CD14-positive monocyte (primary cell): ENCODE measurements around the gene SPRN. TPM values are rescaled to one million over a fixed set of nuclear protein-coding genes. Genes with fewer than 3 reads are reported as not detected.

Experiments used
- DNase-seq, 3 donors: peaks; one replicate each; pipeline ENCODE4 v3.0.0-alpha.2; 2011 to 2022
- H2AFZ ChIP-seq: 2 replicates; pipeline ENCODE4 v1.6.0; 2012; ENCODE audit warnings: mild to moderate bottlenecking, low read depth, low read length, inconsistent platforms; ENCODE audit not compliant: insufficient read depth, poor library complexity, severe bottlenecking
- H3K27ac ChIP-seq, 2 donors: 1 replicate in 1 of 2; 2 replicates in 1 of 2; pipeline ENCODE4 v1.5.1; 2012 to 2013; ENCODE audit warnings: low read length in 2 of 2, control low read depth in 1 of 2, inconsistent platforms in 1 of 2, low read depth in 1 of 2, mild to moderate bottlenecking in 1 of 2
- H3K27me3 ChIP-seq, 2 donors: one replicate each; pipeline versions ENCODE4 v1.6.0 to v1.6.1; 2011 to 2013; ENCODE audit warnings: low read length in 2 of 2; ENCODE audit not compliant: control insufficient read depth in 2 of 2, insufficient read depth in 2 of 2
- H3K36me3 ChIP-seq, 2 donors: replicated peaks in 1 of 2; 1 replicate in 1 of 2; 2 replicates in 1 of 2; pipeline versions ENCODE4 v1.5.1 to v1.6.1; 2012 to 2013; ENCODE audit warnings: low read length in 2 of 2, control low read depth in 1 of 2, inconsistent platforms in 1 of 2, mild to moderate bottlenecking in 1 of 2; ENCODE audit not compliant: insufficient read depth in 2 of 2, control insufficient read depth in 1 of 2
- H3K4me1 ChIP-seq, 2 donors: 1 replicate in 1 of 2; 2 replicates in 1 of 2; pipeline versions ENCODE4 v1.5.1 to v1.6.1; 2012 to 2013; ENCODE audit warnings: low read length in 2 of 2, control low read depth in 1 of 2, inconsistent platforms in 1 of 2, mild to moderate bottlenecking in 1 of 2, moderate library complexity in 1 of 2; ENCODE audit not compliant: insufficient read depth in 2 of 2, control insufficient read depth in 1 of 2
- H3K4me2 ChIP-seq: replicated peaks from 2 replicates; pipeline ENCODE3; 2012; ENCODE audit warnings: low read length, moderate library complexity, mild to moderate bottlenecking; ENCODE audit not compliant: poor library complexity, severe bottlenecking; ENCODE audit errors: extremely low read depth
- H3K4me3 ChIP-seq, 3 experiments: fragments of 200-600 bp in 1 of 3; sonication (generic) in 1 of 3; replicated peaks in 1 of 3; 1 replicate in 2 of 3; 2 replicates in 1 of 3; pipeline ENCODE4 v1.5.1; 2011 to 2013; ENCODE audit warnings: low read length in 3 of 3, mild to moderate bottlenecking in 3 of 3, control low read depth in 2 of 3, low read depth in 2 of 3, inconsistent platforms in 1 of 3, moderate library complexity in 1 of 3
- H3K79me2 ChIP-seq: 2 replicates; pipeline ENCODE4 v1.6.0; 2012; ENCODE audit warnings: mild to moderate bottlenecking, control low read depth, inconsistent platforms, low read length, moderate library complexity; ENCODE audit not compliant: insufficient read depth
- H3K9ac ChIP-seq: 2 replicates; pipeline ENCODE4 v1.6.0; 2017; ENCODE audit warnings: low read length, mild to moderate bottlenecking; ENCODE audit not compliant: insufficient read depth, poor library complexity, severe bottlenecking
- H3K9me3 ChIP-seq, 2 donors: replicated peaks in 1 of 2; 1 replicate in 1 of 2; 2 replicates in 1 of 2; pipeline versions ENCODE4 v1.5.1 to v1.6.1; 2012 to 2013; ENCODE audit warnings: low read length in 2 of 2, control low read depth in 1 of 2; ENCODE audit not compliant: control insufficient read depth in 1 of 2, insufficient read depth in 1 of 2
- H4K20me1 ChIP-seq: 2 replicates; pipeline ENCODE4 v1.6.0; 2012; ENCODE audit warnings: mild to moderate bottlenecking, low read length, control low read depth, moderate library complexity; ENCODE audit not compliant: insufficient read depth
- H3K27ac Mint-ChIP-seq, 7 donors: one replicate each; pipeline ENCODE4 v1.8.0; 2020; ENCODE audit warnings: mild to moderate bottlenecking in 7 of 7, mixed read lengths in 7 of 7, moderate library complexity in 6 of 7, inconsistent platforms in 2 of 7
- H3K27me3 Mint-ChIP-seq, 3 donors: one replicate each; pipeline ENCODE4 v1.8.0; 2021 to 2022; ENCODE audit warnings: low read depth in 3 of 3, mild to moderate bottlenecking in 3 of 3, mixed read lengths in 3 of 3, moderate library complexity in 3 of 3, inconsistent platforms in 1 of 3
- H3K36me3 Mint-ChIP-seq, 2 donors: one replicate each; pipeline ENCODE4 v1.8.0; 2020; ENCODE audit warnings: mixed read lengths in 2 of 2, inconsistent platforms in 1 of 2, mild to moderate bottlenecking in 1 of 2
- H3K4me1 Mint-ChIP-seq: one replicate; pipeline ENCODE4 v1.8.0; 2020; ENCODE audit warnings: mild to moderate bottlenecking, mixed read lengths
- H3K4me3 Mint-ChIP-seq, 2 donors: one replicate each; pipeline ENCODE4 v1.8.0; 2020; ENCODE audit warnings: mild to moderate bottlenecking in 2 of 2, mixed read lengths in 2 of 2, moderate library complexity in 1 of 2
- H3K9me3 Mint-ChIP-seq, 7 donors: one replicate each; pipeline ENCODE4 v1.8.0; 2020 to 2022; ENCODE audit warnings: mixed read lengths in 7 of 7, mild to moderate bottlenecking in 6 of 7, moderate library complexity in 6 of 7, inconsistent platforms in 2 of 7
- WGBS: methylation state at CpG from one replicate; pipeline ENCODE4 v1.1.5; 2013; ENCODE audit warnings: missing lambda C conversion rate; ENCODE audit not compliant: insufficient coverage; 5-methylcytosine and 5-hydroxymethylcytosine counted together
- intact Hi-C, 2 donors: fragments of 100-400 bp; cut with micrococcal nuclease; formaldehyde crosslinking; loops; one replicate each; pipeline versions ENCODE4 v1.15.0 to v1.15.1; 2023
- polyA plus RNA-seq, 3 donors: library from polyadenylated mRNA; depleted of rRNA in 1 of 3; unstranded in 2 of 3; stranded (reverse) in 1 of 3; fragments of 300-500 nt in 2 of 3; fragments of >200 nt in 1 of 3; fragmentation: Illumina TruSeq in 2 of 3; gene quantifications; 1 replicate in 2 of 3; 2 replicates in 1 of 3; pipeline ENCODE4 v1.2.3, GENCODE V29; 2012 to 2021
- TF ChIP-seq, protein P1 (sequence below): fragments of 200-600 bp; IDR thresholded peaks from one replicate; pipeline ENCODE4 v1.8.0; 2022; ENCODE audit warnings: antibody characterized with exemption, mild to moderate bottlenecking

The SPRN gene
- polyA plus RNA-seq, 3 donors, result not detected

DNA sequence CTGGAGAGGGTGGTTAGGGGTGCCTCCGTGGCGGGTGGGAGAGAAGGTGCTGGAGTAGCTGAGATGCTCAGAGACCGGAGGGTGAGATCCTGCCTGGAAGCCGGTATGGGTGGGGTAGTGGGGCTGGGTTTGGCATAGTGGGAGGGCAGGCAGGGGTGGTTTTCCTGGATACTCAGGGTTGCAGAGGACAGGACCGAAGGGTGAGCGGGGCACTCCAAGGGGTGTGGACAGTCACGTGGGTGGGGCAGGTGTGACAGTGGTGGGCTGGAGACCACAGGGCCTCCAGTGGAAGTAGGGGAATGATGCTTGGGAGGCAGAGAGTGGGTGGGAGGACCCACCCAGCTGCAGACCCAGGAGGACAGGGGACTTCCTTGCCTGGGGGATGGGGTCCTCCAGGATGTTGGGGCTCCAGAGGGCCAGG, 31.2 kb upstream of the SPRN start:
- Mint-ChIP-seq H3K4me3 (no peak overlapping the region), H3K36me3 (no peaks in the 10 kb centered on the region), H3K4me1 (no peaks in the 10 kb centered on the region), H3K27me3 (peaks cover 0 to 6% (median 4%) of the 10 kb centered on the region in 3 donors), H3K9me3 (peaks cover 0 to 10% (median 3%) of the 10 kb centered on the region in 7 donors), H3K27ac (peak overlapping the region in 2 of 7 donors; percentile 1 to 47)
- Histone ChIP-seq H3K9me3 (peaks cover 0 to 3% of the 10 kb centered on the region in 2 donors), H3K9ac (no peak overlapping the region), H2AFZ (no peak overlapping the region), H3K4me1 (no peaks in the 10 kb centered on the region), H3K4me2 (no peak overlapping the region), H3K4me3 (no peak overlapping the region), H3K27me3 (no peaks in the 10 kb centered on the region), H4K20me1 (no peaks in the 10 kb centered on the region), H3K79me2 (no peaks in the 10 kb centered on the region), H3K27ac (no peak overlapping the region), H3K36me3 (no peaks in the 10 kb centered on the region)
- intact Hi-C loops, result no loop called here
- no peak for DNase-seq
- TF ChIP-seq, protein P1, sequence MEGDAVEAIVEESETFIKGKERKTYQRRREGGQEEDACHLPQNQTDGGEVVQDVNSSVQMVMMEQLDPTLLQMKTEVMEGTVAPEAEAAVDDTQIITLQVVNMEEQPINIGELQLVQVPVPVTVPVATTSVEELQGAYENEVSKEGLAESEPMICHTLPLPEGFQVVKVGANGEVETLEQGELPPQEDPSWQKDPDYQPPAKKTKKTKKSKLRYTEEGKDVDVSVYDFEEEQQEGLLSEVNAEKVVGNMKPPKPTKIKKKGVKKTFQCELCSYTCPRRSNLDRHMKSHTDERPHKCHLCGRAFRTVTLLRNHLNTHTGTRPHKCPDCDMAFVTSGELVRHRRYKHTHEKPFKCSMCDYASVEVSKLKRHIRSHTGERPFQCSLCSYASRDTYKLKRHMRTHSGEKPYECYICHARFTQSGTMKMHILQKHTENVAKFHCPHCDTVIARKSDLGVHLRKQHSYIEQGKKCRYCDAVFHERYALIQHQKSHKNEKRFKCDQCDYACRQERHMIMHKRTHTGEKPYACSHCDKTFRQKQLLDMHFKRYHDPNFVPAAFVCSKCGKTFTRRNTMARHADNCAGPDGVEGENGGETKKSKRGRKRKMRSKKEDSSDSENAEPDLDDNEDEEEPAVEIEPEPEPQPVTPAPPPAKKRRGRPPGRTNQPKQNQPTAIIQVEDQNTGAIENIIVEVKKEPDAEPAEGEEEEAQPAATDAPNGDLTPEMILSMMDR, result no peak
- 70% methylated on average over 6 of the region's 7 CpGs for WGBS

DNA sequence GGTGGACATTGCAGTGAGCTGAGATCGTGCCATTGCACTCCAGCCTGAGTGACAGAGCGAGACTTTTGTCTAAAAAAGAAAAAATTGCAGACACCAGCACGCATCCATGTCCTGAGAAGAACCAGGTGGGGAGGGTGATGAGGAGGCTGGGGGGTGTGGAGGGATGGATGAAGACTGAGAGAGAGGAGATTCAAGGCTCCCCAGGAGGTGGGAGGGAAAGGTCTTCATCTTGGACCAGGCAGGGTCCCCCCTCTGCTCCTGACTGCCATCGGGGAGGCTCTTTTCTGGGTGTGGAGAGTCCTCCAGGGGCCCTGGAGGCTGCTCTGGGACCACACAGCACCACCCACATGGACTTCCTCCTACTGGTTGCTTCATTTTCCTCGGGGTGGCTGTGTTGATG, 30.8 kb upstream of the SPRN start:
- no peak overlapping the region for H3K27ac Mint-ChIP-seq
- H3K9me3 Mint-ChIP-seq, result peaks cover 0 to 10% (median 2%) of the 10 kb centered on the region in 7 donors
- Histone ChIP-seq H3K79me2 (no peaks in the 10 kb centered on the region), H3K27ac (no peak overlapping the region), H3K27me3 (no peaks in the 10 kb centered on the region), H3K9me3 (peaks cover 0 to 3% of the 10 kb centered on the region in 2 donors), H3K4me2 (no peak overlapping the region), H4K20me1 (no peaks in the 10 kb centered on the region), H3K36me3 (no peaks in the 10 kb centered on the region), H3K4me1 (no peaks in the 10 kb centered on the region), H3K4me3 (no peak overlapping the region), H2AFZ (no peak overlapping the region), H3K9ac (no peak overlapping the region)
- no peaks in the 10 kb centered on the region for H3K36me3 Mint-ChIP-seq
- DNase-seq, result peak in 1 of 3 donors; percentile 2
- TF ChIP-seq, protein P1, result no peak
- no peak overlapping the region for H3K4me3 Mint-ChIP-seq
- H3K4me1 Mint-ChIP-seq, result no peaks in the 10 kb centered on the region
- intact Hi-C loops, result no loop called here
- 70% methylated on average over 4 of the region's 5 CpGs for WGBS
- H3K27me3 Mint-ChIP-seq, result peaks cover 0 to 6% (median 4%) of the 10 kb centered on the region in 3 donors
